HG03045 (cell line): ENCODE results near the gene PNKD.
A peak's percentile ranks its signal among the peaks of the same experiment; 100 is the strongest.

Experiments used
- ATAC-seq: cut with Tn5 transposase; IDR thresholded peaks from one replicate; pipeline ENCODE4 v1.9.1; 2021; ENCODE audit warnings: mild to moderate bottlenecking, moderate library complexity; ENCODE audit not compliant: unreplicated experiment

Gene PNKD

GRCh38 chr2:218334531-218334930 lies 64.2 kb downstream of the PNKD start:
- ATAC-seq: no peak

DNA sequence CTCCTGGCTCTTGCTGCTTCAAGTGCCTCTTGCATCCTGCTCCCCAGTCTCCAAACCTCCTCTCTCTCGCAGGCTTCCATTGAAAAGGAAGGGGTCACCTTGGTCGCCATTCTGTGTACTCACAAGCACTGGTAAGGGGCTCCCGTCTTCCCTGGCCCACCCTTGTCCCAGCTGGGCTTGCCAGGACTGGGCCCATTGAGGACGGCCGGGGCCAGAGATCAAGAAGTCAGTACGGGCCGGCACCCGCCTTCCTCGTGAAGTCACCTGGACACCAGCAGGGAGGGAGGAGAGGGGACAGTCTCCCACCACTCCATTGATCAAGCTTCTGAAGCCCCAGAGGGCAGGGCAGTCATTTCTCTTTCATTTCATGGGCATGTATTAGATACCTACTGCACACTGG lies 70.3 kb downstream of the PNKD start:
- no peak for ATAC-seq

GRCh38 chr2:218341381-218341780 lies 71.1 kb downstream of the PNKD start:
- ATAC-seq: no peak

- no peak for ATAC-seq
Measured at GRCh38 chr2:218342837-218343236, 72.5 kb downstream of the PNKD start.

DNA sequence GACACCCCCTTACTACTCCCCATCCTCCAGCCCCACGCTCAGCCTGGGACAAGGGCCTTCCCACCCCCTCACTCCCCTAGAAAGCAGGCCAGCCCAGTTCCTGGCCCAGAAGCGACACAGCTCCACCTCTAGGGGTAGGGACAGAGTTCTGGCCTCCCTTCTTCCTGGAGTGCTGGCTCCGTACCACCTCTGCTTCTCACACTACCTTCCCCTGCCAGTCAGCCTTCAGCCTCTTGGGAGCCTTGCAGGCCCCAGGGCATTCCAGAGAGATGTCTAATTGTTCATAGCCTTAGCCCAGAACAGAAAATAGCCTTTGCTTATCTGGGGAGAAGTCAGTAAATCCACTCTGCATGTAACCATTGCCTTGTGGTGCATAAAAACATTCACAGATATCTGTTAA lies 73.3 kb downstream of the PNKD start:
- no peak for ATAC-seq

DNA sequence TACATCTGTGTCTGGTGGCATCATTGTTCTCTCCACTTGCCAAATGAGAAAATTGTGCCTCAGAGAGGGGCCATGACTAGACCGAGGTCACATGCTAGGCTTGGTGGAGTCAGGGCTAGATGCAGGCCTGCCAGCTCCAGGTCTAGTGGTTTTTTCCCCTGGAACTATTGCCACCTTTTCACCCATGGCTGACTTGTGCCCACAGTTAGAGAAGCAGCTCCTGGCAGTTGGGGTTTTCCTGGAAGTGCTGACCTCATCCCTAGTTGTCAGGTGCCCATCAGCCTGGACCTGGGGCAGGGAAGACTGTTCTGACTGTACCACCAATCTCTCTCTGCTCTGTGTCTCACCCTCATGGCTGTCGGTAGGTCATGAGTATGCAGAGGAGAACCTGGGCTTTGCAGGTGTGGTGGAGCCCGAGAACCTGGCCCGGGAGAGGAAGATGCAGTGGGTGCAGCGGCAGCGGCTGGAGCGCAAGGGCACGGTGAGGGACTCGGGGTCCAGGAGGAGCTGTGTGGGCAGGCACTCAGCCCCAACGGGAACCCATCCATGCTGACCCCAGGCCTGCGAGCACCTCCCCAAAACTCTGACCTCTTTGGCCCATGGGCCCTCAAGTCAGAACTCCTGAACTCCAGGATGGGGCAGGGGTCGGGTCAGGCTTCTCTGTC lies 73.9 kb downstream of the PNKD start:
- no peak for ATAC-seq

DNA sequence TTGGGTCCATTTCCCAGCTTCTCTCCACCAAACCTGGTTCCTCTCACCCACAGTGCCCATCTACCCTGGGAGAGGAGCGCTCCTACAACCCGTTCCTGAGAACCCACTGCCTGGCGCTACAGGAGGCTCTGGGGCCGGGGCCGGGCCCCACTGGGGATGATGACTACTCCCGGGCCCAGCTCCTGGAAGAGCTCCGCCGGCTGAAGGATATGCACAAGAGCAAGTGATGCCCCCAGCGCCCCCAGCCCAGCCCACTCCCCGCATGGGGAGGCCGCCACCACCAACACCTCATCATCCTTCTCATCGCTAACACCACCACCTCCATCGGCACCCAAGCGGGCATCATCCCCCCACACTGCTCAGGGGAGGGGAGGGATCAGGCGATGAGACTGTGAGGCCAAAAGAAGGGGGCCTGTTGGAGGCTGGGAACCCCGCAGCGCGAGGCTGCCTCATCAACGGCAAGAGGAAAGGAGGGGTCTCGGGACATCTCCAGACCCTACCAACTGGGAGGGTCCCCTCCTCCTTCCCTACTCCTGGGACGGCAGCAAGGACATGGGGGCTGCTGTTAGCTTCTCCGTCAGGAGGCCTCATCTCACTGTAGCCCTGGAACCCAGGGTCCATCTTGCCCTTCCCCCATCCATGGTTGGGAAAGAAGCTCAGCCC lies 74.6 kb downstream of the PNKD start:
- no peak for ATAC-seq

- ATAC-seq: no peak
Measured at GRCh38 chr2:218345491-218346236, 75.3 kb downstream of the PNKD start.

DNA sequence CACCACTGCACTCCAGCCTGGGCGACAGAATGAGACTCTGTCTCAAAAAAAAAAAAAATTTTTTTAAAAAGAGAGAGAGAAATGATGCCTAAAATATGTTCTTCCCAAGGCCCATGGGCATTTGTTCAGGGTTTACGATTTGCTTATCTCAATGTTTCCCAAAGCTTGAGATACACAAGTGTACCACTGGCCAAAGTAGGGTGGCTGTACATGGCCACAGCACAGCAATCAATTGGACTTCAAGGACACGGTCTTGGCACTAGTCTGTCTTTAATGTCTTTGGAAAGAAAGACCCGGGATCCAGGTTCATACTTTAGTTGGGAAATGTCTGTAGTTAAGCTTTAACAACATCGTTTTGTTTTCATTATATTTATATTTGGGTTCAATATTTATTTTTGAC lies 76.9 kb downstream of the PNKD start:
- ATAC-seq: no peak

- no peak for ATAC-seq
Measured at GRCh38 chr2:218354045-218354444, 83.7 kb downstream of the PNKD start.

GRCh38 chr2:218354850-218355443 lies 84.6 kb downstream of the PNKD start:
- ATAC-seq: no peak

- ATAC-seq: no peak
Measured at GRCh38 chr2:218357236-218358177, 87.2 kb downstream of the PNKD start.

GRCh38 chr2:218360453-218360852 lies 90.1 kb downstream of the PNKD start:
- ATAC-seq: no peak

DNA sequence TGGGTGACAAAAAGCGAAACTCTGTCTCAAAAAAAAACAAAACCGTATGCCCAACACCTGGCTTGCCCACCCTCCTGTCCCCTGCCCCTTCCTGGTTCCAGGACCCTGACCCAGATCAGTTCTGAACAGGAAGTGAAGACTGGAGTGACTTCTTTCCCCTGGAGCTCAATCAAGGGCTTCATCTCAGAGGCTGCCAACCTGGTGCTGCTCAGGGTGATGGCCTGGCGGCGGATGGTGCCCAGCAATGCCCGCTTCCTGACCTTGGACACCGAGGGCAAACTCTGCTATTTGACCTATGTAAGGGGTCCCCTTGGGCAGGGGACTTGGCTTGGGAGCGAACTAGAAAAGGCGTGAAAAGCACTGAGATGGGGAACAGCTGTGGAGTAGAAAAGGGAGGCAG lies 92.3 kb downstream of the PNKD start:
- no peak for ATAC-seq

- ATAC-seq: no peak
Measured at GRCh38 chr2:218363736-218364135, 93.4 kb downstream of the PNKD start.

GRCh38 chr2:218364196-218364595 lies 93.9 kb downstream of the PNKD start:
- no peak for ATAC-seq

GRCh38 chr2:218366621-218367414 lies 96.5 kb downstream of the PNKD start:
- ATAC-seq: no peak

DNA sequence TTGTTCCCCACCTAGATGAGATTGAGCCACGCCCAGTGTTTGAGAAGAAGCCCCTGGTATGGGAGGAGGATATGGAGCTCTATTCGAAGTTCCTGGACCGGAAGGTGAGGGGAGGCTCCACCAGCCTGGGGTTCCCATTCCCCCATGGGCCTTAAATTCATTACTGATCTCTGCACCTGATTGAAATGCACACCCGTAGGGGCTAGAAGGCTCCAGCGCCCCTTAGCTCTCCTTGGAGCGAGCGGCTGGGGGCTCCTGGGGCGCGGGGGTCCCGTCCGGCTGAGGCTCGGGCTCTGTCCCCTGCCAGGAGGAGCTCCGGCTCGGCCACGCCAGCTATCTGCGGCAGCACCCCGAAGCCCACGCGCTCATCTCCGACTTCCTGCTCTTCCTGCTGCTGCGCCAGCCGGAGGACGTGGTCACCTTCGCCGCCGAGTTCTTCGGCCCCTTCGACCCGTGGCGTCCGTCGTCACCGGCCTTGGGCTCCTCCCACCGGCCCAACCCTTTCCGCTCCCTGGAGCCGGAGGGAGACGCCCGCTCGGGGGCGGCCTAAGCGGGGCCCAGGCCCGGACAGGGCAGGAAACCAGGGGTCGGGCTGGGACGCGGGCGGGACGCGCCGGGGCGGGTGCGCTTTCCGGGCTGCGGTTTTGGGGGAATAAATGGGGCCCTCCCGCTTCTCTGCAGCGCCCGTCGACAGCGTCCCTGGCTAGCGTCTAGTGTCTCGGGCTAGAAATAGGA lies 97.3 kb downstream of the PNKD start:
- peak; percentile 96 for ATAC-seq

GRCh38 chr2:218368150-218368528 lies 97.8 kb downstream of the PNKD start:
- no peak for ATAC-seq
